ENCODE results near the gene SRR. TPM values are rescaled to one million over a fixed set of nuclear protein-coding genes. Genes with fewer than 3 reads are reported as not detected.

SRR gene
- total RNA-seq, 1 experiment from 2014 or later, result 7.7 TPM

DNA sequence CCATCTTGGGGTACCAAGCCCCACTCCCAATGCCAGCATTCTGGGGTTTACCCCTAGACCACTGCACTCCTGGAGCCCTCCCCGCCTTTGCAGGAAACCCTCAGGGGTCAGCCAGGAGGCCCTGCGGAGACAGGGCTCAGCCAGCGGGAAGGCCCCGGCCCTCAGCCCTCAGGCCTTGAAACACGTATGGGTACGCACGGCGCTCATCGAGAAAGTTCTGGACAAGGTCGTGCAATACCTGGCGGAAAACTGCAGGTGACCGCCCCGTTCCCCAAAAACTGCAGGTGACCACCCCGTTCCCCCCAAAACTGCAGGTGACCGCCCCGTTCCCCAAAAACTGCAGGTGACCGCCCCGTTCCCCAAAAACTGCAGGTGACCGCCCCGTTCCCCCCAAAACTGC, 58.3 kb downstream of the SRR start:
- CTCF ChIA-PET, result interaction anchor here (1.1 to 4.0 kb wide), 2 partner anchors 9 to 54 kb away, joined by 3 to 22 read pairs; no protein-coding TSS in a partner anchor
- H3K9me3 Mint-ChIP-seq (ENCODE audit: unreplicated experiment), result no peaks in the 10 kb centered on the region
- POLR2A ChIA-PET, result interaction anchor here (3.1 to 5.2 kb wide), 2 partner anchors 21 to 26 kb away, joined by 10 to 31 read pairs; partner anchors contain the start of gene TSR1
- peaks cover 17% of the 10 kb centered on the region for H3K4me1 Mint-ChIP-seq (ENCODE audit: insufficient read depth, unreplicated experiment)
- H3K4me3 Mint-ChIP-seq (ENCODE audit: unreplicated experiment), result no peak overlapping the region
- intact Hi-C loops (cut with micrococcal nuclease), result no loop called here
- no peak overlapping the region for H3K27ac Mint-ChIP-seq (ENCODE audit: low read depth, unreplicated experiment)
- peaks cover 31% of the 10 kb centered on the region for H3K36me3 Mint-ChIP-seq (ENCODE audit: insufficient read depth, unreplicated experiment)
- DNase-seq (ENCODE audit: unreplicated experiment), result no peak
- H3K27me3 Mint-ChIP-seq (ENCODE audit: insufficient read depth, unreplicated experiment), result no peaks in the 10 kb centered on the region
- no TSS peak for BruUV-seq (replicated peaks)
- TF ChIP-seq, protein P1, sequence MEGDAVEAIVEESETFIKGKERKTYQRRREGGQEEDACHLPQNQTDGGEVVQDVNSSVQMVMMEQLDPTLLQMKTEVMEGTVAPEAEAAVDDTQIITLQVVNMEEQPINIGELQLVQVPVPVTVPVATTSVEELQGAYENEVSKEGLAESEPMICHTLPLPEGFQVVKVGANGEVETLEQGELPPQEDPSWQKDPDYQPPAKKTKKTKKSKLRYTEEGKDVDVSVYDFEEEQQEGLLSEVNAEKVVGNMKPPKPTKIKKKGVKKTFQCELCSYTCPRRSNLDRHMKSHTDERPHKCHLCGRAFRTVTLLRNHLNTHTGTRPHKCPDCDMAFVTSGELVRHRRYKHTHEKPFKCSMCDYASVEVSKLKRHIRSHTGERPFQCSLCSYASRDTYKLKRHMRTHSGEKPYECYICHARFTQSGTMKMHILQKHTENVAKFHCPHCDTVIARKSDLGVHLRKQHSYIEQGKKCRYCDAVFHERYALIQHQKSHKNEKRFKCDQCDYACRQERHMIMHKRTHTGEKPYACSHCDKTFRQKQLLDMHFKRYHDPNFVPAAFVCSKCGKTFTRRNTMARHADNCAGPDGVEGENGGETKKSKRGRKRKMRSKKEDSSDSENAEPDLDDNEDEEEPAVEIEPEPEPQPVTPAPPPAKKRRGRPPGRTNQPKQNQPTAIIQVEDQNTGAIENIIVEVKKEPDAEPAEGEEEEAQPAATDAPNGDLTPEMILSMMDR (IDR thresholded peaks at IDR 0.05; ENCODE audit: unreplicated experiment), result no peak

DNA sequence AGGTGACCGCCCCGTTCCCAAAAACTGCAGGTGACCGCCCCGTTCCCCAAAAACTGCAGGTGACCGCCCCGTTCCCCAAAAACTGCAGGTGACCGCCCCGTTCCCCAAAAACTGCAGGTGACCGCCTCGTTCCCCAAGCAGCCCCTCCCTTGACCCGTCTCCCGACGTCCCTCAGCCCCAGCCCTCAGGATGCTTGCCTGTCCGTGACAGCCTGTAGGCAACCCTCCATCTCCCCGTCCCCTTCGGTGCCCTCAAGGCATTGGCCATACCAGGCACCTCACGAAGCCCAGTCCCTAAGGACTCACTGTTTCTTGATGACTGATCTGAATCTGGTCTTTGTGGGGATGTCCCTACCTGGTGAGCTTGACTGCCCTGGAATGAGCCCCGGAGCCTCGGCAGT, 58.7 kb downstream of the SRR start:
- TF ChIP-seq, protein P1 (IDR thresholded peaks at IDR 0.05; ENCODE audit: unreplicated experiment), result no peak
- Mint-ChIP-seq H3K9me3 (ENCODE audit: unreplicated experiment) (no peaks in the 10 kb centered on the region), H3K4me3 (ENCODE audit: unreplicated experiment) (no peak overlapping the region), H3K36me3 (ENCODE audit: insufficient read depth, unreplicated experiment) (peaks cover 35% of the 10 kb centered on the region), H3K4me1 (ENCODE audit: insufficient read depth, unreplicated experiment) (peaks cover 17% of the 10 kb centered on the region), H3K27me3 (ENCODE audit: insufficient read depth, unreplicated experiment) (no peaks in the 10 kb centered on the region), H3K27ac (ENCODE audit: low read depth, unreplicated experiment) (no peak overlapping the region)
- BruUV-seq (replicated peaks), result no TSS peak
- ChIA-PET POLR2A (interaction anchor here (5.2 kb wide), 1 partner anchor 26 kb away, joined by 31 read pairs; the partner anchor contains the start of gene TSR1), CTCF (interaction anchor here (0.6 to 4.0 kb wide), 3 partner anchors 9 to 166 kb away, joined by 3 to 22 read pairs (median 4); no protein-coding TSS in a partner anchor)
- DNase-seq (ENCODE audit: unreplicated experiment), result no peak
- intact Hi-C loops (cut with micrococcal nuclease), result no loop called here

DNA sequence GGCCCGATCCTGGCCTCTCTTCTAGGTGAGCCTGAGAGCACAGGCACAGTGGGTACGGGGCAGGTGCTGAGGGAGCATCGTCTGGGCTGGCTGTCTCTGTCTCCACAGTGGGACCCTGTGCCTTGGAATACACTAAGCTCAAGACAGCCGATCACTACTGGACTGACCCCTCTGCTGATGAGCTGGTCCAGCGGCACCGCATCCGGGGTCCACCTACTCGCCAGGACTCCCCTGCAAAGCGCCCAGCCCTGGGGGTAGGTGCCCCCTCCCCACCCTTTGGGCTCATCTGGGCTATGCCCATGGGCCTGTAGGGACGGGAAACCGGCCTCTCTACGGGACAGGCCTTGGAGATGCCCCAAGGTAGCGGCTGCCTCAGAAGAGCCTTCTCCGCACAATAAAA, 59.1 kb downstream of the SRR start:
- intact Hi-C loops (cut with micrococcal nuclease), result no loop called here
- Mint-ChIP-seq H3K4me3 (ENCODE audit: unreplicated experiment) (no peak overlapping the region), H3K36me3 (ENCODE audit: insufficient read depth, unreplicated experiment) (peaks cover 39% of the 10 kb centered on the region), H3K9me3 (ENCODE audit: unreplicated experiment) (no peaks in the 10 kb centered on the region), H3K27me3 (ENCODE audit: insufficient read depth, unreplicated experiment) (no peaks in the 10 kb centered on the region), H3K4me1 (ENCODE audit: insufficient read depth, unreplicated experiment) (peaks cover 17% of the 10 kb centered on the region), H3K27ac (ENCODE audit: low read depth, unreplicated experiment) (no peak overlapping the region)
- CTCF ChIA-PET, result interaction anchor here (0.6 to 4.0 kb wide), 4 partner anchors 10 to 1348 kb away, joined by 3 to 22 read pairs (median 6); no protein-coding TSS in a partner anchor
- TF ChIP-seq, protein P1 (IDR thresholded peaks at IDR 0.05; ENCODE audit: unreplicated experiment), result no peak
- BruUV-seq (replicated peaks), result no TSS peak
- POLR2A ChIA-PET, result interaction anchor here (1.0 kb wide), 1 partner anchor 20 kb away, joined by 4 read pairs; no protein-coding TSS in a partner anchor
- no peak for DNase-seq (ENCODE audit: unreplicated experiment)

DNA sequence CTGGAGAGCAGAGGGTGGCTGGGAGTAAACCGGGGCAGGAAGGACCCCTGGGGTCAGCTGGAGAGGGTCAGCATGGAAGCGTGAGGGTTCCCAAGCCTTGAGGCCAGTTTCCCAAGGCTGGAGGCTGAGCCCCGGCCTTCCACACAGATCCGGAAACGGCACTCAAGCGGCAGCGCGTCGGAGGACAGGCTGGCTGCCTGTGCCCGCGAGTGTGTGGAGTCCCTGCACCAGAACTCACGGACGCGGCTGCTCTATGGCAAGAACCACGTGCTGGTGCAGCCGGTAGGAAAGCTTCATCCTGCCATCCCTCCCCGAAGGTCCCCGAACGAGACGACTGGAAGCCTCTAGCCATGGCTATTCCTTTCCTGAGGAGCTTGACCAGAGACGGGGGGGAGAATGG, 59.6 kb downstream of the SRR start:
- no peak for DNase-seq (ENCODE audit: unreplicated experiment)
- Mint-ChIP-seq H3K4me3 (ENCODE audit: unreplicated experiment) (no peak overlapping the region), H3K9me3 (ENCODE audit: unreplicated experiment) (no peaks in the 10 kb centered on the region), H3K4me1 (ENCODE audit: insufficient read depth, unreplicated experiment) (peaks cover 17% of the 10 kb centered on the region), H3K27ac (ENCODE audit: low read depth, unreplicated experiment) (no peak overlapping the region), H3K27me3 (ENCODE audit: insufficient read depth, unreplicated experiment) (no peaks in the 10 kb centered on the region), H3K36me3 (ENCODE audit: insufficient read depth, unreplicated experiment) (peaks cover 39% of the 10 kb centered on the region)
- POLR2A ChIA-PET, result interaction anchor here (0.7 to 1.0 kb wide), 2 partner anchors 20 to 29 kb away, joined by 4 to 5 read pairs; no protein-coding TSS in a partner anchor
- TF ChIP-seq, protein P1 (IDR thresholded peaks at IDR 0.05; ENCODE audit: unreplicated experiment), result no peak
- BruUV-seq (replicated peaks), result no TSS peak
- CTCF ChIA-PET, result interaction anchor here (0.6 to 4.0 kb wide), 4 partner anchors 10 to 1348 kb away, joined by 3 to 22 read pairs (median 6); no protein-coding TSS in a partner anchor
- intact Hi-C loops (cut with micrococcal nuclease), result no loop called here
